ENCODE measurements around the gene SSPN. TPM values are rescaled to one million over a fixed set of nuclear protein-coding genes. Genes with fewer than 3 reads are reported as not detected.

Gene SSPN
- total RNA-seq, 1 experiment from 2014 or later, result 11.9 TPM

DNA sequence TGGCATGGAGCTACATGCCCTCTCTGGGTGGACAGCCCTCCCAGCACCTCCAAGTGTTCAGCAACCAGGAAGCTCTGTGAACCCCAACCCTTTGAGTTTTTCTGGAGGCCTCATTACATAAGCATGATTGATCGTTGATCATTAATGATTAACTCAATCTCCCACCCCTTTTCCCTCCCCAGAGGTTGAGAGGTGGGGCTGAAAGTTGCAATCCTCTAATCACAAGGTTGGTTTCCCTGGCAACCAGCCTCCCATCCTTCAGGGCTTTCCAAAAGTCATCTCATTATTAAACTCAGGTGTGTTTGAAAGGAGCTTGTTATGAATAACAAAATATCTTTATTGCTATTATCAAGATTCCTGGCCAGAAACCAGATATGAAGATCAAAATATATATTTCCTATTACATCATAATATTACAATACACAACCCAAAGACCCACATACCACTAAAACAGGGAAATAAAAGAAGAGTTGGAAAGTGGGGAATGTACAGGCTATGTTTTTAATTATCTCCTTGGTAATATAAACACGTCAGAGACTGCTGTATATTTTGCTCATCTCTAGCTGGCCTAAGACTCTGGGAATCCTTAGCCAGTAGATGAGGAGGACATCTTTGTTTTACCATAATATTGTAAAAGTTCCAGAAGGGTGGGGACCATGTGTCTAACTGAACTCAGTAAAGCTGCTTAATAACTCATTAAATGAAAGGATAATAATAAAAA, 73.6 kb downstream of the SSPN start:
- no peak overlapping the region for H3K9ac ChIP-seq (ENCODE audit: low read length)
- H3K4me3 ChIP-seq (ENCODE audit: low read length), result no peak overlapping the region
- no peak overlapping the region for H2AFZ ChIP-seq (ENCODE audit: low read length)
- H3K36me3 ChIP-seq (ENCODE audit: low read depth, low read length), result no peaks in the 10 kb centered on the region
- ChIA-PET CTCF (no interaction called here), POLR2A (ENCODE audit: unreplicated experiment) (no interaction called here)
- H3K4me2 ChIP-seq (ENCODE audit: low read length), result no peak overlapping the region
- H4K20me1 ChIP-seq (ENCODE audit: low read length), result no peaks in the 10 kb centered on the region
- H3K27ac ChIP-seq (ENCODE audit: low read length), result no peak overlapping the region
- intact Hi-C loops (cut with micrococcal nuclease), result no loop called here
- no TSS peak for BruUV-seq (replicated peaks)
- H3K79me2 ChIP-seq (ENCODE audit: low read length), result no peaks in the 10 kb centered on the region
- ATAC-seq (no peak), DNase-seq (no peak)
- H3K27me3 ChIP-seq (ENCODE audit: low read length), result no peaks in the 10 kb centered on the region
- peaks cover 4% of the 10 kb centered on the region for H3F3A ChIP-seq (ENCODE audit: low read length, unreplicated experiment)
- TF ChIP-seq EZH2phosphoT487 (IDR thresholded peaks at IDR 0.05; ENCODE audit: borderline replicate concordance, low read length), result no peak
- no peak for TF ChIP-seq EZH2 (IDR thresholded peaks at IDR 0.05; ENCODE audit: low read length, unreplicated experiment)
- TF ChIP-seq, protein P1, sequence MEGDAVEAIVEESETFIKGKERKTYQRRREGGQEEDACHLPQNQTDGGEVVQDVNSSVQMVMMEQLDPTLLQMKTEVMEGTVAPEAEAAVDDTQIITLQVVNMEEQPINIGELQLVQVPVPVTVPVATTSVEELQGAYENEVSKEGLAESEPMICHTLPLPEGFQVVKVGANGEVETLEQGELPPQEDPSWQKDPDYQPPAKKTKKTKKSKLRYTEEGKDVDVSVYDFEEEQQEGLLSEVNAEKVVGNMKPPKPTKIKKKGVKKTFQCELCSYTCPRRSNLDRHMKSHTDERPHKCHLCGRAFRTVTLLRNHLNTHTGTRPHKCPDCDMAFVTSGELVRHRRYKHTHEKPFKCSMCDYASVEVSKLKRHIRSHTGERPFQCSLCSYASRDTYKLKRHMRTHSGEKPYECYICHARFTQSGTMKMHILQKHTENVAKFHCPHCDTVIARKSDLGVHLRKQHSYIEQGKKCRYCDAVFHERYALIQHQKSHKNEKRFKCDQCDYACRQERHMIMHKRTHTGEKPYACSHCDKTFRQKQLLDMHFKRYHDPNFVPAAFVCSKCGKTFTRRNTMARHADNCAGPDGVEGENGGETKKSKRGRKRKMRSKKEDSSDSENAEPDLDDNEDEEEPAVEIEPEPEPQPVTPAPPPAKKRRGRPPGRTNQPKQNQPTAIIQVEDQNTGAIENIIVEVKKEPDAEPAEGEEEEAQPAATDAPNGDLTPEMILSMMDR (conservative IDR thresholded peaks at IDR 0.05; ENCODE audit: low read depth, low read length), result no peak
- H3K9me2 ChIP-seq (replicated peaks; ENCODE audit: low read length), result no peaks in the 10 kb centered on the region
- peaks cover 35% of the 10 kb centered on the region for H3K4me1 ChIP-seq (ENCODE audit: insufficient read depth, low read length)
- H3K9me3 ChIP-seq (ENCODE audit: low read length), result no peaks in the 10 kb centered on the region

DNA sequence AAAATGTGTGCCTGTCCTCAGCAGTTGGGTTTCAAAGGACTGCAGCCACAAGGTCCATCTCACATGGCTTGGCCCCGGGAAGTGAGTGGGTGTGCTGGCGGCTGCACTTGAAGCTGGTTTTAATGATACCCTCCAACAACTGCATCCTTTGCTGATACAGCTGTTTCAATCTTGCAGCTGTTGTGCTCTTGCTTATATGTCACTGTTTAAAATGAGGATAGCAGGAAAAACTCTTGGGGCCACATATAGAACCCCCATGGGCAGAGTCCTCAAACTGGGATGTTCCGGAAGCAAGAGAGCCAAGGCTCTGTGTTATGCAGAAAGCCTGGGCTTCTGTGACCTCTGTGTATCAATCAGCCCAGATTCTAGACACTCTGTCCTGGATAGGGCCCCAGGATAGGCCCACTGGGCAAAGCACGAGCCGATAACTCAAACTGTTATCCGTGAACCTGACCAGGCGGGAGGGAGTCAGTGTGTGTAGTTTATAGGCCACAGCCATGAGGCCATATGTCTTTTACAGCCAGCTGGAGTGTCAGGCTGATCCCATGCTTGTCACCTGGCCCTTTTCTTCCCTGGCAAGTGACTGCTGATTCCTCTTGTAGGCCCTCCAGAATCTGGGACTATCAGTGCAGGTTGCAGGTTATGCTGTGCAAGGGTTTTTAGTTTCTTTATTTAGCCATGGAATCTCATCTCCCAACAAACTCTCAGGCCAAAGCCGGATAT, 74.3 kb downstream of the SSPN start:
- TF ChIP-seq EZH2phosphoT487 (IDR thresholded peaks at IDR 0.05; ENCODE audit: borderline replicate concordance, low read length), result no peak
- Histone ChIP-seq H3K4me1 (ENCODE audit: insufficient read depth, low read length) (peaks cover 41% of the 10 kb centered on the region), H2AFZ (ENCODE audit: low read length) (no peak overlapping the region), H3K79me2 (ENCODE audit: low read length) (no peaks in the 10 kb centered on the region), H3K27ac (ENCODE audit: low read length) (no peak overlapping the region), H3K27me3 (ENCODE audit: low read length) (no peaks in the 10 kb centered on the region), H3K9ac (ENCODE audit: low read length) (no peak overlapping the region), H3K4me3 (ENCODE audit: low read length) (no peak overlapping the region), H3K36me3 (ENCODE audit: low read depth, low read length) (no peaks in the 10 kb centered on the region), H3K4me2 (ENCODE audit: low read length) (no peak overlapping the region), H3K9me2 (replicated peaks; ENCODE audit: low read length) (no peaks in the 10 kb centered on the region), H4K20me1 (ENCODE audit: low read length) (no peaks in the 10 kb centered on the region), H3K9me3 (ENCODE audit: low read length) (no peaks in the 10 kb centered on the region), H3F3A (ENCODE audit: low read length, unreplicated experiment) (peaks cover 7% of the 10 kb centered on the region)
- intact Hi-C loops (cut with micrococcal nuclease), result loop anchor here (5.0 to 10.0 kb wide), 2 partner anchors 365 to 433 kb away; no protein-coding TSS in a partner anchor
- ChIA-PET POLR2A (ENCODE audit: unreplicated experiment) (no interaction called here), CTCF (no interaction called here)
- ATAC-seq (no peak), DNase-seq (no peak)
- no TSS peak for BruUV-seq (replicated peaks)

DNA sequence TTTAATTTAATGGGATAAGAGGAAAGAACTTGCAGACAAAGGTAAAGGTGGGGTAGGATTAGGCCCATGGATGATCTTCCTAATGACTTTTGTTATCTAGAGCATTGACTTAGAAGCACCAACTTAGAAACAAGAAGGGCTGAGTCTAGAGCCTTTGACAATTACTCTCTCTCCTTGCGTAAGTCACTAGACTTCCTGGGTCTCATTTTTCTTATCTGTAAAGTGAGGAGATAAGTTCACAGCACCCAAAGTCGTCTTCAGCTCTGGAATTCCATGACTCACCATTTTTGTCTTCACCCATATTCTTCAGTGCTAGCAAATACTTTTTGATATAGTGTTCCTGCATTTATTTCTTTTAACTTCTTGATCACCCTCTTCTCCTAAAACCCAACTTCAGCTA, 75.7 kb downstream of the SSPN start:
- no peak for DNase-seq
- intact Hi-C loops (cut with micrococcal nuclease), result loop anchor here (5.0 to 10.0 kb wide), 2 partner anchors 364 to 431 kb away; no protein-coding TSS in a partner anchor

More for the DNA sequence above, 75.7 kb downstream of the SSPN start:
- Histone ChIP-seq H3K9me2 (replicated peaks; ENCODE audit: low read length) (no peaks in the 10 kb centered on the region), H3F3A (ENCODE audit: low read length, unreplicated experiment) (peaks cover 11% of the 10 kb centered on the region), H4K20me1 (ENCODE audit: low read length) (no peaks in the 10 kb centered on the region), H3K27ac (ENCODE audit: low read length) (peak overlapping the region; percentile 46), H3K36me3 (ENCODE audit: low read depth, low read length) (no peaks in the 10 kb centered on the region), H3K9me3 (ENCODE audit: low read length) (no peaks in the 10 kb centered on the region), H3K4me3 (ENCODE audit: low read length) (no peak overlapping the region), H2AFZ (ENCODE audit: low read length) (no peak overlapping the region), H3K79me2 (ENCODE audit: low read length) (no peaks in the 10 kb centered on the region), H3K4me1 (ENCODE audit: insufficient read depth, low read length) (peaks cover 49% of the 10 kb centered on the region), H3K9ac (ENCODE audit: low read length) (no peak overlapping the region; the same call in 1 of the 2 replicates), H3K4me2 (ENCODE audit: low read length) (no peak overlapping the region), H3K27me3 (ENCODE audit: low read length) (no peaks in the 10 kb centered on the region)
- ChIA-PET POLR2A (ENCODE audit: unreplicated experiment) (no interaction called here), CTCF (no interaction called here)
- ATAC-seq, result no peak
- BruUV-seq (replicated peaks), result no TSS peak
- TF ChIP-seq EZH2 (IDR thresholded peaks at IDR 0.05; ENCODE audit: low read length, unreplicated experiment) (no peak), EZH2phosphoT487 (IDR thresholded peaks at IDR 0.05; ENCODE audit: borderline replicate concordance, low read length) (no peak)
- TF ChIP-seq, protein P1 (conservative IDR thresholded peaks at IDR 0.05; ENCODE audit: low read depth, low read length), result no peak
